H9 (cell line): ENCODE data around the gene DNAJC11. TPM values are rescaled to one million over a fixed set of nuclear protein-coding genes. Genes with fewer than 3 reads are reported as not detected.

ENCODE experiments used
- DNase-seq: peaks from one replicate; pipeline ENCODE4 v3.0.0-alpha.2; 2017
- H2AFZ ChIP-seq: one replicate; pipeline ENCODE4 v1.6.1; 2013; ENCODE audit warnings: mild to moderate bottlenecking, low read length, control low read depth, moderate library complexity
- H2AK5ac ChIP-seq: 2 replicates; pipeline ENCODE4 v1.6.1; 2013; ENCODE audit warnings: low read length, control low read depth, mixed read lengths; ENCODE audit not compliant: insufficient read length
- H2BK120ac ChIP-seq: one replicate; pipeline ENCODE4 v1.6.1; 2013; ENCODE audit warnings: low read depth, mild to moderate bottlenecking, low read length, control low read depth, inconsistent platforms; ENCODE audit not compliant: poor library complexity, severe bottlenecking
- H2BK12ac ChIP-seq: 2 replicates; pipeline ENCODE4 v1.6.1; 2013; ENCODE audit warnings: low read length, control low read depth, mixed read lengths, low read depth; ENCODE audit not compliant: insufficient read length
- H2BK15ac ChIP-seq: 2 replicates; pipeline ENCODE4 v1.6.1; 2013; ENCODE audit warnings: low read depth, low read length, control low read depth
- H2BK20ac ChIP-seq: one replicate; pipeline ENCODE4 v1.6.1; 2013; ENCODE audit warnings: low read depth, mild to moderate bottlenecking, low read length, control low read depth, inconsistent platforms; ENCODE audit not compliant: poor library complexity, severe bottlenecking
- H2BK5ac ChIP-seq: 2 replicates; pipeline ENCODE4 v1.6.1; 2013; ENCODE audit warnings: low read length, control low read depth, mixed read lengths; ENCODE audit not compliant: insufficient read length
- H3K14ac ChIP-seq: 2 replicates; pipeline ENCODE4 v1.6.1; 2013; ENCODE audit warnings: low read length, control low read depth; ENCODE audit not compliant: insufficient read depth
- H3K18ac ChIP-seq: 2 replicates; pipeline ENCODE4 v1.6.1; 2013; ENCODE audit warnings: low read depth, mild to moderate bottlenecking, mixed read lengths, low read length, control low read depth; ENCODE audit not compliant: insufficient read length
- H3K23ac ChIP-seq: 2 replicates; pipeline ENCODE4 v1.6.1; 2013; ENCODE audit warnings: low read length, control low read depth, mixed read lengths, low read depth; ENCODE audit not compliant: insufficient read length
- H3K23me2 ChIP-seq: 2 replicates; pipeline ENCODE4 v1.6.1; 2013; ENCODE audit warnings: low read depth, mild to moderate bottlenecking, mixed read lengths, low read length, control low read depth; ENCODE audit not compliant: insufficient read length, poor library complexity, severe bottlenecking
- H3K27ac ChIP-seq: 2 replicates; pipeline ENCODE4 v1.5.1; 2013; ENCODE audit warnings: low read length, control low read depth, mixed read lengths, low read depth; ENCODE audit not compliant: insufficient read length
- H3K27me3 ChIP-seq: 2 replicates; pipeline ENCODE4 v1.6.1; 2013; ENCODE audit warnings: low read length, control low read depth, inconsistent platforms; ENCODE audit not compliant: insufficient read depth
- H3K4ac ChIP-seq: 2 replicates; pipeline ENCODE4 v1.6.1; 2013; ENCODE audit warnings: low read depth, mild to moderate bottlenecking, control low read depth, inconsistent platforms, low read length, moderate library complexity
- H3K4me1 ChIP-seq: 2 replicates; pipeline ENCODE4 v1.6.1; 2013; ENCODE audit warnings: low read length, control low read depth, inconsistent platforms; ENCODE audit not compliant: insufficient read depth
- H3K4me2 ChIP-seq: 2 replicates; pipeline ENCODE4 v1.6.1; 2013; ENCODE audit warnings: low read length, control low read depth, mixed read lengths; ENCODE audit not compliant: insufficient read length, insufficient read depth
- H3K56ac ChIP-seq: 2 replicates; pipeline ENCODE4 v1.6.1; 2013; ENCODE audit warnings: low read depth, mild to moderate bottlenecking, mixed read lengths, low read length, control low read depth; ENCODE audit not compliant: insufficient read length
- H3K79me1 ChIP-seq: 2 replicates; pipeline ENCODE4 v1.6.1; 2013; ENCODE audit warnings: low read depth, mild to moderate bottlenecking, moderate library complexity, low read length, control low read depth, inconsistent platforms; ENCODE audit not compliant: insufficient read depth, poor library complexity, severe bottlenecking
- H3K79me2 ChIP-seq: 2 replicates; pipeline ENCODE4 v1.6.1; 2013; ENCODE audit warnings: low read length, control low read depth, inconsistent platforms; ENCODE audit not compliant: insufficient read depth
- H3K9ac ChIP-seq: 2 replicates; pipeline ENCODE4 v1.6.1; 2013; ENCODE audit warnings: low read length, control low read depth, mixed read lengths; ENCODE audit not compliant: insufficient read length; ENCODE audit errors: extremely low read depth
- H3K9me3 ChIP-seq: one replicate; pipeline ENCODE4 v1.6.1; 2013; ENCODE audit warnings: low read depth, low read length, inconsistent platforms; ENCODE audit not compliant: control insufficient read depth
- H3T11ph ChIP-seq: one replicate; pipeline ENCODE4 v1.6.1; 2013; ENCODE audit warnings: mild to moderate bottlenecking, low read length, control low read depth, inconsistent platforms
- H4K20me1 ChIP-seq: one replicate; pipeline ENCODE4 v1.6.1; 2013; ENCODE audit not compliant: control insufficient read depth, insufficient read length, insufficient read depth
- H4K5ac ChIP-seq: 2 replicates; pipeline ENCODE4 v1.6.1; 2013; ENCODE audit warnings: low read depth, mild to moderate bottlenecking, mixed read lengths, low read length, control low read depth; ENCODE audit not compliant: insufficient read length
- H4K8ac ChIP-seq: replicated peaks from 2 replicates; pipeline ENCODE4 v1.6.1; 2013; ENCODE audit warnings: low read length, control low read depth, mixed read lengths, low read depth; ENCODE audit not compliant: insufficient read length
- H4K91ac ChIP-seq: 2 replicates; pipeline ENCODE4 v1.6.1; 2013; ENCODE audit warnings: low read depth, mild to moderate bottlenecking, moderate library complexity, mixed read lengths, low read length, control low read depth; ENCODE audit not compliant: insufficient read length
- H3K27ac Mint-ChIP-seq, 3 experiments: 2 replicates in 2 of 3; 3 replicates in 1 of 3; pipeline ENCODE4 v1.8.0; 2020 to 2021; ENCODE audit warnings: mixed read lengths in 3 of 3, mild to moderate bottlenecking in 1 of 3, moderate library complexity in 1 of 3
- H3K27me3 Mint-ChIP-seq: 2 replicates; pipeline ENCODE4 v1.8.0; 2021; ENCODE audit warnings: low read depth, mild to moderate bottlenecking, moderate library complexity, mixed read lengths
- H3K36me3 Mint-ChIP-seq, 3 experiments: 2 replicates in 2 of 3; 3 replicates in 1 of 3; pipeline ENCODE4 v1.8.0; 2020 to 2021; ENCODE audit warnings: low read depth in 3 of 3, mixed read lengths in 3 of 3; ENCODE audit not compliant: insufficient read depth in 1 of 3
- H3K4me1 Mint-ChIP-seq, 2 experiments: 2 replicates each; pipeline ENCODE4 v1.8.0; 2020; ENCODE audit warnings: mixed read lengths in 2 of 2
- H3K4me3 Mint-ChIP-seq, 2 experiments: 2 replicates in 1 of 2; 3 replicates in 1 of 2; pipeline ENCODE4 v1.8.0; 2020 to 2021; ENCODE audit warnings: mild to moderate bottlenecking in 2 of 2, mixed read lengths in 2 of 2, moderate library complexity in 1 of 2
- H3K9me3 Mint-ChIP-seq, 2 experiments: 2 replicates in 1 of 2; 3 replicates in 1 of 2; pipeline ENCODE4 v1.8.0; 2020; ENCODE audit warnings: mild to moderate bottlenecking in 2 of 2, mixed read lengths in 2 of 2, moderate library complexity in 1 of 2
- whole genome bisulfite sequencing: extraction: QIAGEN DNeasy Blood & Tissue Kit; methylation state at CpG from one replicate; pipeline ENCODE4 v1.1.7; 2013; ENCODE audit warnings: missing lambda C conversion rate, low lambda C conversion rate, mixed read lengths; ENCODE audit not compliant: insufficient read length; ENCODE audit errors: extremely low coverage; 5-methylcytosine and 5-hydroxymethylcytosine counted together
- total RNA-seq: library from RNA; stranded (reverse); gene quantifications from 2 replicates; pipeline ENCODE4 v1.2.1, GENCODE V29; 2021
- TF ChIP-seq, protein P1 (sequence below): fragments of 200-600 bp; sonication (generic); conservative IDR thresholded peaks from 3 replicates; pipeline ENCODE4 v1.8.0; 2021; ENCODE audit warnings: antibody characterized with exemption, mild to moderate bottlenecking

DNAJC11 gene
- total RNA-seq, 1 experiment from 2014 or later = 88.5 TPM

DNA sequence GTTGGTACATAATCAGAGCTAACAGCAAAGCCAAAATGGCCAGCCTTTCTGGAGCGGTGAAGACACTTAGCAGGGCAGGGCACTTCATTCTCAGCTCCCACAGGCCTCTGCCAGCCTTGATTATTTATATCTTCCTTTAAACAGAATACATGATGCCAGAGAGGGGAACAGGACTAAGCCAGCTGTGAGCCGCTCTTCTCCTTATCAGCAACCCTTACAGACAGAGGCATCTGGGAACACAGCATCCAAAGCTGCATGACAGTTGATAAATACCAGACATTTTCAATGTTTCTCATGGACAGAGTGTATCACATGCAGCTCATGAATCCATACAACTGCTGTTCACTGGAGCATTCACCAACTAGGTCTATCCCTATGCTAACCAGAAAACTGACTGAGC lies 29.1 kb downstream of the DNAJC11 start:
- Mint-ChIP-seq H3K27ac (no peak overlapping the region), H3K27me3 (no peaks in the 10 kb centered on the region), H3K36me3 (peaks cover 49 to 76% (median 74%) of the 10 kb centered on the region in 3 experiments), H3K4me1 (no peaks in the 10 kb centered on the region), H3K9me3 (no peaks in the 10 kb centered on the region), H3K4me3 (no peak overlapping the region)
- Histone ChIP-seq H2BK15ac (no peak overlapping the region), H2BK5ac (no peak overlapping the region), H4K8ac (no peak overlapping the region), H3K79me2 (0 out of 2 replicates have a peak, but pooled peaks cover 2% of the 10 kb centered on the region), H3K4me1 (no peaks in the 10 kb centered on the region), H3K23ac (no peak overlapping the region), H3K9me3 (no peaks in the 10 kb centered on the region), H3K27ac (no peak overlapping the region), H2BK20ac (no peak overlapping the region), H3K4me2 (no peak overlapping the region), H3K27me3 (no peaks in the 10 kb centered on the region), H3K9ac (no peak overlapping the region), H4K20me1 (no peaks in the 10 kb centered on the region), H3K4ac (no peak overlapping the region), H4K5ac (no peak overlapping the region), H3K14ac (no peak overlapping the region), H3T11ph (no peak overlapping the region), H3K56ac (no peak overlapping the region), H3K18ac (no peak overlapping the region), H2BK120ac (no peak overlapping the region), H3K23me2 (no peaks in the 10 kb centered on the region), H2AFZ (no peak overlapping the region), H4K91ac (no peak overlapping the region), H2AK5ac (no peak overlapping the region), H2BK12ac (no peak overlapping the region), H3K79me1 (no peaks in the 10 kb centered on the region)
- no CpG with 5 or more reads among the region's 2 CpGs for WGBS
- TF ChIP-seq, protein P1, sequence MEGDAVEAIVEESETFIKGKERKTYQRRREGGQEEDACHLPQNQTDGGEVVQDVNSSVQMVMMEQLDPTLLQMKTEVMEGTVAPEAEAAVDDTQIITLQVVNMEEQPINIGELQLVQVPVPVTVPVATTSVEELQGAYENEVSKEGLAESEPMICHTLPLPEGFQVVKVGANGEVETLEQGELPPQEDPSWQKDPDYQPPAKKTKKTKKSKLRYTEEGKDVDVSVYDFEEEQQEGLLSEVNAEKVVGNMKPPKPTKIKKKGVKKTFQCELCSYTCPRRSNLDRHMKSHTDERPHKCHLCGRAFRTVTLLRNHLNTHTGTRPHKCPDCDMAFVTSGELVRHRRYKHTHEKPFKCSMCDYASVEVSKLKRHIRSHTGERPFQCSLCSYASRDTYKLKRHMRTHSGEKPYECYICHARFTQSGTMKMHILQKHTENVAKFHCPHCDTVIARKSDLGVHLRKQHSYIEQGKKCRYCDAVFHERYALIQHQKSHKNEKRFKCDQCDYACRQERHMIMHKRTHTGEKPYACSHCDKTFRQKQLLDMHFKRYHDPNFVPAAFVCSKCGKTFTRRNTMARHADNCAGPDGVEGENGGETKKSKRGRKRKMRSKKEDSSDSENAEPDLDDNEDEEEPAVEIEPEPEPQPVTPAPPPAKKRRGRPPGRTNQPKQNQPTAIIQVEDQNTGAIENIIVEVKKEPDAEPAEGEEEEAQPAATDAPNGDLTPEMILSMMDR = no peak
- no peak for DNase-seq
